Measurements from ENCODE around the gene AATF. TPM values are rescaled to one million over a fixed set of nuclear protein-coding genes. Genes with fewer than 3 reads are reported as not detected.

AATF gene
- total RNA-seq, 1 donor from 2014 or later = 19.5 TPM

GRCh38 chr17:37098910-37099664 is 150.3 kb downstream of the AATF start:
- H3K36me3 ChIP-seq = peaks cover 18 to 37% of the 10 kb centered on the region in 2 donors
- H3K27me3 ChIP-seq = no peaks in the 10 kb centered on the region
- no peaks in the 10 kb centered on the region for H3K4me1 ChIP-seq
- intact Hi-C loops (cut with DNase I) = no loop called here
- TF ChIP-seq, protein P1, sequence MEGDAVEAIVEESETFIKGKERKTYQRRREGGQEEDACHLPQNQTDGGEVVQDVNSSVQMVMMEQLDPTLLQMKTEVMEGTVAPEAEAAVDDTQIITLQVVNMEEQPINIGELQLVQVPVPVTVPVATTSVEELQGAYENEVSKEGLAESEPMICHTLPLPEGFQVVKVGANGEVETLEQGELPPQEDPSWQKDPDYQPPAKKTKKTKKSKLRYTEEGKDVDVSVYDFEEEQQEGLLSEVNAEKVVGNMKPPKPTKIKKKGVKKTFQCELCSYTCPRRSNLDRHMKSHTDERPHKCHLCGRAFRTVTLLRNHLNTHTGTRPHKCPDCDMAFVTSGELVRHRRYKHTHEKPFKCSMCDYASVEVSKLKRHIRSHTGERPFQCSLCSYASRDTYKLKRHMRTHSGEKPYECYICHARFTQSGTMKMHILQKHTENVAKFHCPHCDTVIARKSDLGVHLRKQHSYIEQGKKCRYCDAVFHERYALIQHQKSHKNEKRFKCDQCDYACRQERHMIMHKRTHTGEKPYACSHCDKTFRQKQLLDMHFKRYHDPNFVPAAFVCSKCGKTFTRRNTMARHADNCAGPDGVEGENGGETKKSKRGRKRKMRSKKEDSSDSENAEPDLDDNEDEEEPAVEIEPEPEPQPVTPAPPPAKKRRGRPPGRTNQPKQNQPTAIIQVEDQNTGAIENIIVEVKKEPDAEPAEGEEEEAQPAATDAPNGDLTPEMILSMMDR (IDR thresholded peaks at IDR 0.05) = no peak
- H3K9me3 ChIP-seq = no peaks in the 10 kb centered on the region
- H3K4me3 ChIP-seq = no peak overlapping the region
- no peak for DNase-seq (ENCODE audit: low spot score in 2 of 2)
- no peak overlapping the region for H3K27ac ChIP-seq

GRCh38 chr17:37100231-37100630 is 151.5 kb downstream of the AATF start:
- no peak overlapping the region for H3K4me3 ChIP-seq
- H3K27ac ChIP-seq = no peak overlapping the region
- H3K36me3 ChIP-seq = peaks cover 21 to 34% of the 10 kb centered on the region in 2 donors
- H3K9me3 ChIP-seq = no peaks in the 10 kb centered on the region
- H3K4me1 ChIP-seq = no peaks in the 10 kb centered on the region
- TF ChIP-seq, protein P1 (IDR thresholded peaks at IDR 0.05) = no peak
- H3K27me3 ChIP-seq = no peaks in the 10 kb centered on the region
- intact Hi-C loops (cut with DNase I) = no loop called here
- no peak for DNase-seq (ENCODE audit: low spot score in 2 of 2)

- TF ChIP-seq, protein P1 (IDR thresholded peaks at IDR 0.05) = no peak
- Histone ChIP-seq H3K27me3 (no peaks in the 10 kb centered on the region), H3K9me3 (no peaks in the 10 kb centered on the region), H3K36me3 (peaks cover 16 to 27% of the 10 kb centered on the region in 2 donors), H3K4me1 (no peaks in the 10 kb centered on the region), H3K27ac (no peak overlapping the region), H3K4me3 (no peak overlapping the region)
- intact Hi-C loops (cut with DNase I) = no loop called here
- DNase-seq (ENCODE audit: low spot score in 2 of 2) = no peak
Measured at GRCh38 chr17:37101306-37101705, 152.6 kb downstream of the AATF start.

DNA sequence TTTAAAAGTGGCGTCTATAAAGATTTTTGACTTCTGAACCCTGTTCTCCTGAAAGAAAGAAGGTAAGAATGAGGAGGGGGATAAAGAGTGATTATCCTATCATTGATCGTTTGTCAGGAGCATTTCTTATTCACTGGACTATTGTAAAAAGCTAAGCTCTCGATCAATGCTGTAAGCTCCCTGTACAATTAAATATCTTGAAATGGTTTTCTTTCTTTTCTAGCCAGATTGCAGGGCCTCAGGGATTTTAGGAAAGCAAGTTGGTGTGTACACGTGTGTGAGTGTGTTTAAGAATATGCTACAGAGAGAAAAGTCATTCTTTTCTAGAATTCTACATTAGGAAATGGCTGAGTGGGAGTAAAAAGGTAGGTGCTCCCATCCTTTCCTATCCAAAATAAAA is 154.5 kb downstream of the AATF start:
- no peaks in the 10 kb centered on the region for H3K9me3 ChIP-seq
- TF ChIP-seq, protein P1 (IDR thresholded peaks at IDR 0.05) = no peak
- H3K27ac ChIP-seq = no peak overlapping the region
- H3K36me3 ChIP-seq = peaks cover 3 to 10% of the 10 kb centered on the region in 2 donors
- no peak for DNase-seq (ENCODE audit: low spot score in 2 of 2)
- intact Hi-C loops (cut with DNase I) = no loop called here
- no peaks in the 10 kb centered on the region for H3K4me1 ChIP-seq
- H3K27me3 ChIP-seq = no peaks in the 10 kb centered on the region
- H3K4me3 ChIP-seq = no peak overlapping the region

DNA sequence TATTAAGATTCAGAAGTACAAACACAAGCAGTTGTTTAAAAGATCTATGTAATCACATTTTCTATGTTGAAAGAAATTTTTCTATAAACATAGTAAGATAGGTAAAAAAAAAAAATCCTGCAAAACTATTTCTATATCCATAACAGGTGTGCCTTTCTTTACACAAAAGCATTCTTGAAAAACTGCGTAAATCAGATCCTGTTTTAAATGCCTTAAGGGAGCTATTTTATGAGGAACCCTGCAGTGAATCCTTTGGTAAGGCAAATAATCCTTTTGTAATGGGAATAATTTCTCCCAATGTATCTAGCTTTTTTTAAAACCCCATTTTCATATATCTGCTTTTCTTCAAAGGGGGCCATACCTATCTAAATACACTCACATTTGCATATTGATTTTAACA is 157.3 kb downstream of the AATF start:
- Histone ChIP-seq H3K27ac (no peak overlapping the region), H3K9me3 (no peaks in the 10 kb centered on the region), H3K27me3 (no peaks in the 10 kb centered on the region), H3K4me1 (no peaks in the 10 kb centered on the region), H3K36me3 (peaks cover 14 to 24% of the 10 kb centered on the region in 2 donors), H3K4me3 (no peak overlapping the region)
- intact Hi-C loops (cut with DNase I) = no loop called here
- TF ChIP-seq, protein P1 (IDR thresholded peaks at IDR 0.05) = no peak
- no peak for DNase-seq (ENCODE audit: low spot score in 2 of 2)

Other genes starting within 250 kb of the AATF start
- not detected for gene LHX1, start 11.5 kb upstream of the AATF start, total RNA-seq